Astrocyte of the cerebellum (primary cell): ENCODE measurements around the gene EPPIN.

Source experiments
- DNase-seq: peaks from one replicate; pipeline ENCODE4 v3.0.0-alpha.2; 2011; ENCODE audit warnings: low read depth
- H3K4me3 ChIP-seq: 2 replicates; pipeline ENCODE4 v1.5.1; 2011; ENCODE audit warnings: mild to moderate bottlenecking, low read depth, low read length, moderate library complexity
- in situ Hi-C: cut with HindIII; loops from 2 replicates; pipeline ENCODE4 v1.10.0; 2017; ENCODE audit warnings: low sequenced_read_pairs
- TF ChIP-seq, protein P1 (sequence below): IDR thresholded peaks from 2 replicates; pipeline ENCODE4 v1.5.1; 2012; ENCODE audit warnings: low read length, low read depth, moderate library complexity, mild to moderate bottlenecking; ENCODE audit errors: missing control alignments

The EPPIN gene

DNA sequence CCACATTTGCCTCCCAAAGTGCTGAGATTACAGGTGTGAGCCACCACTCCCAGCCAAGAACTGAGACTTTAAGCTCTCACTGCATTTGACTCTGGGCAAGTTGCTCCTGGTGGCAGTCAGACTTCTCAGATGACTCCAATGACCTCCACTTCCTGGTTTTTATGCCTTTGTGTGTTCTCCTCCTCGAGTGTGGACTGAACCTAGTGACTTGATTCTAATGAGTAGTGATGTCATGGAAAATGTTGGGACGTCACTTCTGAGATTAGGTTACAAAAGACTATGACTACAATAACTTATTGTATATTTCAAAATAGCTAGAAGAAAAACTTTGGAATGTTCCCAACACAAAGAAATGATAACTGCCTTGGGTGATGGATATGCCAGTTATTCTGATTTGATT lies 43.8 kb downstream of the EPPIN start:
- no peak for DNase-seq
- in situ Hi-C loops, result no loop called here
- TF ChIP-seq, protein P1, sequence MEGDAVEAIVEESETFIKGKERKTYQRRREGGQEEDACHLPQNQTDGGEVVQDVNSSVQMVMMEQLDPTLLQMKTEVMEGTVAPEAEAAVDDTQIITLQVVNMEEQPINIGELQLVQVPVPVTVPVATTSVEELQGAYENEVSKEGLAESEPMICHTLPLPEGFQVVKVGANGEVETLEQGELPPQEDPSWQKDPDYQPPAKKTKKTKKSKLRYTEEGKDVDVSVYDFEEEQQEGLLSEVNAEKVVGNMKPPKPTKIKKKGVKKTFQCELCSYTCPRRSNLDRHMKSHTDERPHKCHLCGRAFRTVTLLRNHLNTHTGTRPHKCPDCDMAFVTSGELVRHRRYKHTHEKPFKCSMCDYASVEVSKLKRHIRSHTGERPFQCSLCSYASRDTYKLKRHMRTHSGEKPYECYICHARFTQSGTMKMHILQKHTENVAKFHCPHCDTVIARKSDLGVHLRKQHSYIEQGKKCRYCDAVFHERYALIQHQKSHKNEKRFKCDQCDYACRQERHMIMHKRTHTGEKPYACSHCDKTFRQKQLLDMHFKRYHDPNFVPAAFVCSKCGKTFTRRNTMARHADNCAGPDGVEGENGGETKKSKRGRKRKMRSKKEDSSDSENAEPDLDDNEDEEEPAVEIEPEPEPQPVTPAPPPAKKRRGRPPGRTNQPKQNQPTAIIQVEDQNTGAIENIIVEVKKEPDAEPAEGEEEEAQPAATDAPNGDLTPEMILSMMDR, result no peak
- no peak overlapping the region for H3K4me3 ChIP-seq

DNA sequence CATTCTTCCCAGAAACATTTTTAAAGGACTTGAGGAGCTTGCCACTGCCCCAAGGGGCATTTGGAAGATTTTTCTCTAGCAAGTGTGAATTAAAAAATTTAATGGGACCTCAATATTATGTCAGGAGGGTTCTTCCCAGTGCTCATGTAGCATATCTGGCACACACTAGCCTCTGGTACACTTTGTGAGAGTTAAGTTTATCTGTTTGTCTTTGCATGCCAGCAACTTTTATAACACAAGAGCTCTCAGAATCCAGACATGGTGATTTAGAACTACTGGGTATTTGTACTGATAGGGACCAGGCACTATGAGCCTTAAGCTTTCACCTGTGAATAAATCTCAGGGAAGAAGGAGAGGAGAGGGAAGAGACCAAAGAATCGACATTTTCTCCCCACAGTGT lies 44.6 kb downstream of the EPPIN start:
- TF ChIP-seq, protein P1, result no peak
- no peak for DNase-seq
- in situ Hi-C loops, result no loop called here
- H3K4me3 ChIP-seq, result no peak overlapping the region

DNA sequence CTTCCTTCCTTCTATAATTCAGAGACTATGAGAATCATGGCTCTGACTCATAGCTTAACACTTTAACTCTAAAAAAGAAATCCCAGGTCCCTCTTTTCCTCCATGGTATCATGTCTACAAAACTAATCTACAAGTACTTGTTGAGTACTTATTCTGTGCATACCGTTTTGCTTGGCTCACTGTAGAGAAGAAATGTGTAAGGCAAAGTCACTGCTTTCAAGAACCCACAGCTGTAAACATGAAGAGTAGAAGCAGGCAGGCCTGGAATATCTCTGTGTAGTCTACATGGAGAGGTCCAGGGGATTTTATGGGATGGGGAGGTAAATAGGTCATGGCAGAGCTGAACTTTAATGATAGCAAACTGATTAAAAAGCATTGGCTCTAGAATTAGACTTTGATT lies 45.6 kb downstream of the EPPIN start:
- in situ Hi-C loops, result no loop called here
- no peak overlapping the region for H3K4me3 ChIP-seq
- TF ChIP-seq, protein P1, result no peak
- no peak for DNase-seq

DNA sequence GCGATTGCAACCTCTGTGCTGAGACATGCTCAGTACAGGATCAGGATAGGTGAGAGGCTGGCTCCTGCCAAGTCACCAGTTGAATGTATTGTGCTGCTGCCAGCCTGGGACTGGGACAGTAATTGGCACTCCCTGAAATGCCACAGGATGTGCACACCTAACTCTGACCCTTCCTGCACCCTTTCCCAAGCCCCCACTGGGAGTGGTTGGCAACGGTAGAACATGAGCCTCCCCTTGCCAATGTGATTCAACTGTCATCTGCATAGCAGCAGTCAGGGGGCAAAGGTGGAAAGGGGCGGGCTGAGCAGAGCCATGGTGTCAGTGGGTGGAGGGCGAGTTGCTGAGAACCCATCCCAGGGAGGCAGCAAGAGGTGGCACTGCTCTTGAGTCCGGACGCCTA lies 47.2 kb downstream of the EPPIN start:
- in situ Hi-C loops, result no loop called here

DNA sequence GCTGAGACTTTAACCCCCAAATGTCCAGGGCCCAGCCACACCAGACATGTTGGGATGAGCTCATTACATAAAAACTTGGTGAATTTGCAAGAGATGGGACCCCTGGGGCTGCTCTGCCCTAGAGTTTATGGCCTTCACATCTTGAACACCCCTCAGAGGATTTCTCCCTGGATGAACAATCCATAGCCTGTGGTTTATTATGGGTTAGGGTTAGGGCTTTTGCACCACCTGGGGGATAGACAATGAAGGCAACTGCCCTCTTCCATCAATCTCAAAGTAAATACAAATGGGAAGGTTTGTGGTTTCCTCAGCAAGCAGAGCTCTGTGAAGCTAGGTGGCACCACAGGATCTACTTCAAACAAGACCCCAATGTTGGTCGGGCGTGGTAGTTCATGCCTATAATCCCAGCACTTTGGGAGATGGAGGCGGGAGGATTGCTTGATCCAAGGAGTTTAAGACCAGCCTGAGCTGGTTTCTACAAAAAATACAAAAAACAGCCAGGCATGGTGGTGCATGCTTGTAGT lies 49.2 kb downstream of the EPPIN start:
- no peak overlapping the region for H3K4me3 ChIP-seq
- in situ Hi-C loops, result no loop called here
- TF ChIP-seq, protein P1, result no peak
- no peak for DNase-seq

More for the DNA sequence above, 47.2 kb downstream of the EPPIN start:
- TF ChIP-seq, protein P1, result no peak
- no peak overlapping the region for H3K4me3 ChIP-seq
- DNase-seq, result no peak

DNA sequence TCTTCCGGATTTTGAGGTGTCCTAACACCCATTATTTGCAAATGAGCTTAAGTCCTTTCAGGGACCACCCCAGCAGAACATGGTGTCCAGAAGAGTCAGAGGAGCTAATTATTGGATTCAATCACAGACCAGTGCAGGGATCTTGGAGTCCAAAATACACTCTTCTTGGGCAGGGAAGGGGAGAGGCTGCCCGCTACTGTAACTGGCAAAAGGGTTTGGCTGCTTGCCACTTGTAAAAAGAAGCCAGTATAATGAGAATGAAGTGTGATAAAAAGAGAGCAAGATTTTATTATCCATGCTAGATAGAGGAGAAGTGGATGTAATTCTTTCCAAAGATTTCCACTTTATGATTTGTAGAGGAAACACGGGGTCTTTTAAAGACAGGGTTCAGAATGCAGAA lies 51.0 kb downstream of the EPPIN start:
- no peak for DNase-seq
- TF ChIP-seq, protein P1, result no peak
- in situ Hi-C loops, result no loop called here
- H3K4me3 ChIP-seq, result no peak overlapping the region
